Endothelial cell (in vitro differentiated cells): ENCODE measurements around the gene KIF4A. TPM values are rescaled to one million over a fixed set of nuclear protein-coding genes. Genes with fewer than 3 reads are reported as not detected.
"Not testable (repeated sequence)": the region's sequence is repeated elsewhere in the genome, so short reads cannot be mapped to it uniquely, and the experiment has no call there.

Source experiments
- DNase-seq: peaks from one replicate; pipeline ENCODE4 v3.0.0; 2021; ENCODE audit warnings: low spot score
- H3K27ac Mint-ChIP-seq: one replicate; pipeline ENCODE4 v1.8.0; 2021; ENCODE audit warnings: mixed read lengths, inconsistent platforms; ENCODE audit not compliant: unreplicated experiment
- H3K27me3 Mint-ChIP-seq: one replicate; pipeline ENCODE4 v1.8.0; 2021; ENCODE audit warnings: mild to moderate bottlenecking, moderate library complexity, mixed read lengths, inconsistent platforms; ENCODE audit not compliant: unreplicated experiment
- H3K36me3 Mint-ChIP-seq: one replicate; pipeline ENCODE4 v1.8.0; 2021; ENCODE audit warnings: mild to moderate bottlenecking, low read depth, mixed read lengths, inconsistent platforms; ENCODE audit not compliant: unreplicated experiment
- H3K4me1 Mint-ChIP-seq: one replicate; pipeline ENCODE4 v1.8.0; 2021; ENCODE audit warnings: mild to moderate bottlenecking, mixed read lengths, inconsistent platforms; ENCODE audit not compliant: unreplicated experiment
- H3K4me3 Mint-ChIP-seq: one replicate; pipeline ENCODE4 v1.8.0; 2021; ENCODE audit warnings: mild to moderate bottlenecking, mixed read lengths, inconsistent platforms; ENCODE audit not compliant: unreplicated experiment
- H3K9me3 Mint-ChIP-seq: one replicate; pipeline ENCODE4 v1.8.0; 2021; ENCODE audit warnings: mixed read lengths, inconsistent platforms; ENCODE audit not compliant: unreplicated experiment
- CTCF ChIP-seq: fragments of 200-600 bp; sonication (generic); IDR thresholded peaks from one replicate; pipeline ENCODE4 v1.5.0; 2021; ENCODE audit warnings: antibody characterized with exemption; ENCODE audit not compliant: unreplicated experiment
- total RNA-seq: library from RNA; stranded (reverse); fragmentation: NEBNext Ultra II Directional; extraction: Animal tissue kit (Norgen Biotek cat#: 25700); gene quantifications from one replicate; pipeline ENCODE4 v1.2.1, GENCODE V29; 2021; ENCODE audit not compliant: unreplicated experiment

The KIF4A gene
- total RNA-seq, 1 donor from 2014 or later = 7.6 TPM

GRCh38 chrX:70352496-70352895, 62.6 kb downstream of the KIF4A start:
- peaks cover 10% of the 10 kb centered on the region for H3K36me3 Mint-ChIP-seq
- no peaks in the 10 kb centered on the region for H3K9me3 Mint-ChIP-seq
- no peaks in the 10 kb centered on the region for H3K4me1 Mint-ChIP-seq
- H3K27me3 Mint-ChIP-seq = no peaks in the 10 kb centered on the region
- no peak for TF ChIP-seq CTCF
- no peak for DNase-seq
- H3K27ac Mint-ChIP-seq = no peak overlapping the region
- no peak overlapping the region for H3K4me3 Mint-ChIP-seq

- H3K36me3 Mint-ChIP-seq = peaks cover 7% of the 10 kb centered on the region
- no peaks in the 10 kb centered on the region for H3K4me1 Mint-ChIP-seq
- no peak overlapping the region for H3K4me3 Mint-ChIP-seq
- no peaks in the 10 kb centered on the region for H3K9me3 Mint-ChIP-seq
- DNase-seq = no peak
- no peak overlapping the region for H3K27ac Mint-ChIP-seq
- TF ChIP-seq CTCF = no peak
- no peaks in the 10 kb centered on the region for H3K27me3 Mint-ChIP-seq
These were observed 63.6 kb downstream of the KIF4A start for GRCh38 chrX:70353514-70353913.

GRCh38 chrX:70354716-70355115, 64.8 kb downstream of the KIF4A start:
- H3K9me3 Mint-ChIP-seq = no peaks in the 10 kb centered on the region
- DNase-seq = no peak
- no peak for TF ChIP-seq CTCF
- H3K27ac Mint-ChIP-seq = no peak overlapping the region
- H3K36me3 Mint-ChIP-seq = peaks cover 7% of the 10 kb centered on the region
- H3K4me3 Mint-ChIP-seq = no peak overlapping the region
- H3K27me3 Mint-ChIP-seq = no peaks in the 10 kb centered on the region
- no peaks in the 10 kb centered on the region for H3K4me1 Mint-ChIP-seq

GRCh38 chrX:70359458-70359857, 69.6 kb downstream of the KIF4A start:
- Mint-ChIP-seq H3K27me3 (peaks cover 1% of the 10 kb centered on the region), H3K36me3 (no peaks in the 10 kb centered on the region), H3K4me1 (no peaks in the 10 kb centered on the region), H3K27ac (no peak overlapping the region), H3K9me3 (no peaks in the 10 kb centered on the region), H3K4me3 (no peak overlapping the region)
- no peak for DNase-seq
- TF ChIP-seq CTCF = no peak

GRCh38 chrX:70360366-70360765, 70.5 kb downstream of the KIF4A start:
- Mint-ChIP-seq H3K4me3 (no peak overlapping the region), H3K4me1 (no peaks in the 10 kb centered on the region), H3K36me3 (no peaks in the 10 kb centered on the region), H3K27ac (no peak overlapping the region), H3K9me3 (no peaks in the 10 kb centered on the region), H3K27me3 (peaks cover 1% of the 10 kb centered on the region)
- no peak for DNase-seq
- no peak for TF ChIP-seq CTCF

GRCh38 chrX:70368731-70369130, 78.8 kb downstream of the KIF4A start:
- not testable (repeated sequence) for H3K9me3 Mint-ChIP-seq, H3K27me3 Mint-ChIP-seq, H3K27ac Mint-ChIP-seq, H3K4me3 Mint-ChIP-seq, DNase-seq, H3K4me1 Mint-ChIP-seq, H3K36me3 Mint-ChIP-seq
